Pons (tissue), 1 donor: ENCODE measurements around the gene KRT14.
"Not testable (repeated sequence)": the region's sequence is repeated elsewhere in the genome, so short reads cannot be mapped to it uniquely, and the experiment has no call there.

ENCODE experiments used
- DNase-seq: peaks from one replicate; pipeline ENCODE4 v3.0.0-alpha.2; 2016; ENCODE audit warnings: low spot score

KRT14 gene

DNA sequence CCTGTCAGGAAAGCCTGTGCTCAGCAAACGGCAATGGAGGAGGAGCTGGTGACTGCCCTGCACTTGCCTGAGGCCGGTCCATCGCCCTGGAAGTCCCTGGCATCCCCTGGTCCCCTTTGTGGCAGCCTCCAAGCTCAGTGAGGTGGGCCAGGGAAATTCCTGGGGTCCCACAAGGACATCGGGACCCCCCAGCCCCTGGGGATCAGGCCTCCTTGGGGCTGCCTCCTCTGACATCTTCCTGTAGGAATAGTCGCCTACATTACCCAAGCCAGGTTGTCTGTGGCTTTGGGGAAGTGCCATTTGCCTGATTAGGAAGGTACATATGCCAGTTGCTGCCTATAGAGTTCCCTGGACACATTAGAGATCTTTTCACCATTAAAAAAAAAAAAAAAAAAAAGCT is 7.7 kb downstream of the KRT14 start:
- DNase-seq, result no peak

DNA sequence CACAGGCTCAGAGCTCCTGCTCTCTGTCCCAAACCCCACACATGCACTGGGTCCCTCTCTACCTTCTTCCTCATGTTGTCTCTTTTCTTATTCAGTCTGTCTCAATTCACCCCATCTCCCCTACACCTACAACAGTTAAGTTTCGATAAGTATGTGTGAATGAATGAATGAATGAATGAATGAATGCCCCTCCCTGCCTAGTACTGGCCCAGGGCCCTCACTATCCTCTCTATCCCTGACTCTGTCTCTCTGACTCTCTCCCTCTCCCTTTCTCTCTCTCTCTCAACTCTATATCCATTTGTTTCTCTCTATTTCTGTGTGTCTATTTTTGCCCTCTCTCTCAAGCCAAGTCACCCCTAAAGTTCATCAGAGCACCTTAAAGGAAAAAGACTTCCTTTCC is 8.2 kb downstream of the KRT14 start:
- DNase-seq, result no peak

GRCh38 chr17:41576740-41577139 is 10.0 kb downstream of the KRT14 start:
- not testable (repeated sequence) for DNase-seq

- no peak for DNase-seq
Measured at GRCh38 chr17:41575336-41575735, 11.4 kb downstream of the KRT14 start.

- DNase-seq, result no peak
Measured at GRCh38 chr17:41571561-41572434, 14.9 kb downstream of the KRT14 start, which contains the start of gene KRT9. Gene KRT9 (minus strand): TSS chr17:41572059. CDS start chr17:41571992, 67 bp downstream.

GRCh38 chr17:41567317-41567716 is 19.4 kb downstream of the KRT14 start:
- DNase-seq, result no peak

DNA sequence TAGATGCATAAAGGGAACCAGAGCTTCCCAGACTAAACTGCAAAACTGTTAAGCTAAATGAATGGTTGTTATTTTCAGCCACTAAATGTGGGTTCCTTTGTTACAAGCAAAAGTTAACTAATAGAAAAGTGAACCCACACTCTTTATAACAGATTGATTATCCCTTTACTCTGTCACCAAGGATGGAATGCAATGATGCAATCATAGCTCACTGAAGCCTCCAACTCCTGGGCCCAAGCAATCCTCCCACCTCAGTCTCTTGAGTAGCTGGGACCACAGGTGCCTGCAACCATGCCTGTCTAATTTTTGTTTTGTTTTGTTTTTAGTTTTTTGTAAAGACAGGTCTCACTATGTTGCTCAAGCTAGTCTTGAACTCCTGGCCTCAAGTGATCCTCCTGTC is 21.4 kb downstream of the KRT14 start:
- no peak for DNase-seq

GRCh38 chr17:41563607-41564170 is 23.0 kb downstream of the KRT14 start:
- DNase-seq, result no peak

DNA sequence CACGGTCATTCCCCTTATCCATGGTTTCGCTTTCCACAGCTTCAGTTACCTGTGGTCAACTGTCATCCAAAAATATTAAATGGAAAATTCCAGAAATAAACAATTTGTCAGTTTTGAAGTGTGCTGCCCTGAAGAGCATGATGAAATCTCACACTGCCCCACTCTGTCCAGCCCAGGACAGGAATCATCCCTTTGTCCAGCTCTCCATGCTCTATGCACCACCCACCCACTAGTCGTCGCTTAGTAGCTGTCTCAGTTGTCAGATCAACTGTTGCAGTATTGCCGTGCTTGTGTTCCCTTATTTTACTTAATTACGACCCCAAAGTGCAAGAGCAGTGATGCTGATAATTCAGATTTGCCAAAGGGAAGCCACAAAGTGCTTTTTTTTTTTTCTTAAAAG is 25.1 kb downstream of the KRT14 start:
- no peak for DNase-seq

DNA sequence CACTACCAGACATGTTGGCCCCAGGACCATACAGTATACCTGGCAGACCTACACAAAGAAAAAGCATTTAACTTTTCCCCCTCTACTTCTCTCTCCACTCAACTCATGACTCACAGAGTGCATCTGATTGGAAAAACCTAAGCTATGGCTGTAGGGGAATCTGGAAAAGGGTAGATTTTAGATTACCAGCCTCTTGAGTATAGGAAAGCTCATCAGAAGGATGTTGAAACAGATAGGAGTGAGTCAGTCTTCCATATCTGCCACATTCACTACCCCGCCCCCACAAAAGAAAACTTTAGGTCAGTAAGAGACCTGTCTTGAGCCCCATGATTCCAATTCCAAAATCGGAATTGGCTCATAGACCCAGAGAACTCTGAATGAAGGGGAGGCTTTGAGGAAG is 27.1 kb downstream of the KRT14 start:
- no peak for DNase-seq

DNA sequence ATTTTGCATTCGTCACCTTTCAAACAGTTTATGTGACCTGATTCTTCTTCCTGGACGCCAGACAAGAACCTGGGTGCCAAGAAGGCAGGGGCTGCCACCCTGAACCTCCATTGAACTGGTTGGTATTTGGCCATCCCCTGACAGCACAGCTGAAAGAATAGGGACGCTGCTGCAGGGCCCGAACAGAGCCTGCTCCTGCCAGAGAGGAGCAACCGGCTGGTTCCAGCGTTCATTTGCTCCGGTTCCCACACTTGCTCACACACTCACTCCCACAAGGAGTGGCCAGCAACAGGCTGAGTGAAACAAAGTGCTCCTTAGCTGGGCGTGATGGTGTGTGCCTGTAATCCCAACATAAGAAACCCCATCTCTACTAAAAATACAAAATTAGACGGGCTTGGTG is 29.8 kb downstream of the KRT14 start:
- no peak for DNase-seq

DNA sequence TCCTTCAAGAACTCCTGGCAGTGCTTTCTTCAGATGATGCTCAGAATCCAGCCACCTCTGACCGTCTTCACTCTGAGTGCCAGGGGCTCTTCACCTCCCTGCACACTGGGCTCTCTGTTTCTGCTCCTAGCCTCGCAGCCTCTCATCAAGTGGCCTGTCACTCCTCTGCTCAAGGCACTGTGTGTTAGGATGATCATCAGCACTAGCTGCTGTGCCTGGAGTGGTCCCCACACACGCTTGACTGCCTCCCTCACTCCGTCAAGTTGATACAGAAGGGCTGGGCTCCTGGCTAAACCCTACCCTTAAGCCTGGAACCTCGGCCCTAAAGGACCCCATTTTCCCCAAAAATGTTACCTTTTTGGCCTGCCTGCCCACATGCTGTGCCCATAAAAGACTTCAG is 30.4 kb downstream of the KRT14 start:
- DNase-seq, result no peak

DNA sequence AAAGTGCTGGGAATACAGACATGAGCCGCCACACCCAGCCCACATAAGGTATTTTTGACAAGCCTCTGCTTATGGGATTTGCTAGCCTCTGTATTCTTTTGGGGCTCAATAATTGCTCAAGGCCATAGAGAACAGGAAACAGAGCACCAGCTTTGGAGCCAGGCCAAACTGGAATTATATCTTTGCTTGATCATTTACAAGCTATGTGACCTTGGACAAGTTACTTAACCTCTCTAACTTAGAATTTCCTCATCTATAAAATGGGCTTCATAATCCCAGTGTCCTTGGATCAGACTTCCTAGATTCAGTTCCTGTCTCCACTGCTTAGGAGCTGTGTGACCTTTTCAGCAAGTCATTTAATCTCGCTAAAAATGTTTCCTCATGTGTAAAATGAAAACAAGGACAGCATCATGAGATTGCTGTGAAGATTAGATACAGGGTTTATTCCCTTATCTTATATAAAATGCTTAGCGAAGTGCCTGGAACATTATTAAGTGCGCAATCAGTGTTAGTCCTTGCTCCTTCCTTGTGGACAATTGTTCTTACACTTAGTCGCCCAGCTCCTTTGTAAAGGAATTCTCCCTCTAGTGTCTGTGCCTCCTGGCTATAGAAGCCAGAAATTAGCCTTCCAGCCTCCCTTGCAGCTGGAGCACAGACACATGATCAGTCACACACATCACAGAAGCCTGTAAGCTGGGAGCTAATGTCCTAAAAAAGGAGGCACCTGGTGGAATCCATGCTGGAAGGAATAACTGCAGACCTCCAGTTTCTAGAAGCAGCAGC is 31.4 kb downstream of the KRT14 start:
- no peak for DNase-seq

DNA sequence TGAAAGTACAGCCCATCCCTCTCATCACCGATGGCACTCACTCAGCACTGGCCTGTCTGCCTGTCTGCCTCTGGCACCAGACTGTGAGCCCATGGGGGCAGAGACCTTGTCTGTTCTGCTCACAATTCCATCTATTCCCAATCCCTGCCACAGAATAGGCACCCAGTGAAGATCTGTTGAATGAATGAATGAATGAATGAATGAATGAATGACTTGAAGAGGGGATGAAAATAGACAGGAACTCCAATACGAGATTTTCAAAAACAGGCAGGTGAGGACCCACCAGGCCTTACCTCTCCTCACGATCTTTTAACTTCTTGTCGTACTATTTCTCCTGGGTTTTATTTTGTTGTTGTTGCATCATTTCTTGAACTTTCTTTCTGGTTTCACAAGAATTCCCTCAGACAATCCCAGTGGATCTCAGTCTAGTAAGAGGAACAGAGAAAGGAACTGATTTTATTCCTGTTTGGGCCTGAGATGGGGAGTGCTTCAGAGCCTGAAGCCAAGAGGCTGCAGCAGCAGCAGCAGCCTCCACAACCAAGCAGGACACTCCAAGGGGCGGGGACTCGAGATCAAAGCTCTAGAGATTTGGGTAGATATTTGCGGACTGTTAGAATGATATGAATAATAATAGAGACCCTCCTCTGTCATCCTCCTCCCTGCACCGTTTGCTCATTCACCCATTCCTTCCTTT is 32.6 kb downstream of the KRT14 start:
- DNase-seq, result no peak

DNA sequence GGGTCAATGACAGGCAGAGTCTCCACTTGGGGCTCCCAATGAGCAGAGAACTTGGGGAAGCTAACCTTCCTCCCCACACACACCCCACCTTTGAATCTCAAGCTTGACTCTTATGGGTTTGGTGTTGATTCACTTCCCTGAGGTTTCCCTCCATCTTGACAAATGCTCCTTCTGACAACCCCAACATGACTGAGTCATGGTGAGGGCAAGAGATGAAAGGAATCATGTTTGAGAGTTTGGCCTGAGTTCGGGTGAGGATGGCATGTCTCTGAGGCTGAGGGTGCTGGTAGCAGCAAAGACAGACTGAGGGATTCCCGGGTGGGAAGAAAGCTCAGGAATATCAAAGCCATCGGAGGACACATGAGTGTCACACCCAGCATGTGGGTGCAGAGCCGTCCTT is 33.5 kb downstream of the KRT14 start:
- no peak for DNase-seq

- DNase-seq, result no peak
Measured at GRCh38 chr17:41552455-41552854, 34.2 kb downstream of the KRT14 start.

DNA sequence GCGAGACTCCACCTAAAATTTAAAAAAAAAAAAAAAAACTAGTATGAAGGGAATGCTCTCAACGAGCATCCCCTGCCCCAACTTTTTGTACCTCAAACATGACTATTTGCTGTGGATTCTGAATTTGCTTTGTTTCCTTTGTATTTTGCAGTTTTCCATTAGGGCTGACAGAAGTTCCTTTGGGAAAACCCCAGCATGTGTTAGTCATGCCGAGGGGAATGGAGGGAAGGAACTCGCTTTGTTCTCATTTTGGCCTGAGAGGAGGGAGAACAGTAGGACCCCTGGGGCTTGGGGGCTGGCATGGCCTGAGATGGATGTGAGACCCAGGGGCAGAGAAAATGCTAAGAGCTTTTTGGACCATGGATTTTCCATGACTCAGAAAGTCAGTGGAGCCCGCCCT is 35.3 kb downstream of the KRT14 start:
- no peak for DNase-seq

DNA sequence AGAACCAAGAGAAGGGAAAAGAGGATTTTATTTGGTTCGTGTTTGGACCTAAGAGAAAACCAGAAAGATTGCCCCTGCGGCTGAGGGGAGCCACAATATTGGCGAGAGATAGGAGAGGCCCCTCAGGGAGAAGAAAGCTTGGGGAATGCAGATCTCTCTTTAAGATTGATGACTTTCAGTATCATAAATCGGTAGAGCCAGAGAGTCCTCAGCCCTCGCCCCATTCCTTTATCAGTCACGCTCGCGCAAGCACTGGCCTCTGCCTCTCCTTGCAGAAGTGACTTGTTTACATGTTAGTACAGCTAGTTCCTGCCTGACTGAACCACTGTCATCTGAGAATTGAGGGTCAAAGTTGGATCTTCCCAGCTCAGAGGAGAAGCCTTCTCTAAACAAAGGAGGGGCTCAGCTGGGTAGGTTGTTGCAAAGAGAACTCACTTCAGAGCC is 37.1 kb downstream of the KRT14 start:
- DNase-seq, result no peak

DNA sequence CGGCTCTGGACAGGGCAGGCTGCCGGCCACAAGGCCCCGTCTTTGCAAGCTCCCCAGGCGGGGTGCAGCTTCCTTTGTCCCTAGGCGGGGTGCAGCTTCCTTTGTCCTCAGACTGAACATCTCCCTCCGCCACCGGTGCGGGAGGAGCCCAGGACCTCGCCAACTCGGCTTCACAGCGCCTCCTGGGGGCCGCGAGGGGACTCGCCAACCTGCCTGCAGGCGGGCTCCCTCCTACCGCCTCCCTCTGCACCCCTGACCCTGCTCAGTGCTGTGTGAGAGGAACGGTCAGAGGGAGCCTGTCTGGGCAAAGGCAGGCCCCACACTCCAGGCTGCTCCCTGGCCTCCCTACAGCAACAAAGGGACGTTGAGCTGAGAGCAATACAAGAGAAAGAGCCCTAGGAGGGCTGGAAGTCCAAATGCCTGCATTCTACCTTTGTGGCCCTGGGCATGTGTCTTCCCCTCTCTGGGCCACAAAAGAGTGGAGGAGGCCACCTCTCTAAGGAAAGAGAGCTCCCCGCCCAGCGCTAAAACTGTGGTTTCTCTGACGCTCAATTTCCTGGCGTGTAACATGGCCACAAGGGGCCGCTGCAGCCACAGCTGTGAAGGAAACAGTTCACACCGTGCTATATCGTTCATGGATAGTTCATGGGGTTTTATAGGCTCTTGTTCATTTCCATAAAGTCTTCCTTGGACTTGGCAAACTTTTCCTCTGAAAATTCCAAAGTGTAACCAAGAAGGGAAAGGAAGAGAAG is 37.7 kb downstream of the KRT14 start:
- peak; percentile 74 for DNase-seq

DNA sequence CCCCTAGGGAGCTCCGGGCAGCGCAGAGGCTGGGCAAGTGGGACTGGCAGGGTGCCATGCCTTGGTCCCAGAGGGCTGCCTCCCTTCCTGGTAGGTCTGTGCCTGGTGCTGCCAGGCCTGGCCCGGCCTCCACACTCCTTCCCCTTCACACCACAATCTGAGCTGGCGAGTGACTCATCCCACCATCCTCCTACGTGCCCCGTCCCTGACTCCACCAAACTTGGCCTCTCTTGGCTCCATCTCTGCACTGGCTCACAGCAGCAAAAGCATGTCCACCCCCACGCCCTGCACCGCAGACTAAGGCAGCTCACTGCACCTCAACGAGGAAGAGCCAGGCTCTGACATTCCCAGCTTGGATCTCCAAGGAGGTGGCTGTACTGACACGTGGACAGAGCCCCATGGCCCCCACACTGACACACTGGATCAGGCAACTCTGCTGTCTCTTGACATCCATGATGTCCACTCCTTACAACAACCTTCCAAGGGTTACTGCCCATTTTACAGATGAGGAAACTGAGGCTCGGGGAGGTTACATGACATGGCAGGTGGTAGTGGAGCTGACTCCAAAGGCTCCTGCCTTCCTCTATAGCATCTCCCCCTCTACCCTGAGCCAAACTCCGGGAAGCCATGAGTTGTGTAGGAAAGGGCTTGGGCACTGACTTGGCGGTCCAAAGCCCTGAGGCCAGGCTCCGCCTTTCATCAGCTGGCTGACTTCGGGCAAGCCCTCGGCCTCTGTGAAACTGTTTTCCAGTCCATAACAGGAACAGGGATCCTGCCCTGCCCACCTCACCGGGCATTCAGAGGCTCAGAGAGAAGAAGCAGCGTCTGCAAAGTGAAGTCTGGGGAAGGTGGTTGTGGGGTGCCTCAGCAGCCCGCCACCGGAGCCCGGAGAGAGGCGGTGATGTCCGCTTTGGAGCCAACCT is 38.5 kb downstream of the KRT14 start:
- DNase-seq, result no peak
